HAP-1 (cell line): Measurements from ENCODE around the gene KAZN.

Experiments used
- DNase-seq, 2 experiments: peaks; one replicate each; pipeline ENCODE4 v3.0.0-alpha.2; 2016 to 2020; ENCODE audit warnings: low spot score in 2 of 2
- H3K27me3 ChIP-seq: fragments of 250-450 bp; sonication (Bioruptor Pico); 2 replicates; pipeline ENCODE4 v1.5.1; 2020; ENCODE audit warnings: low read depth, mild to moderate bottlenecking, moderate library complexity
- H3K36me3 ChIP-seq: fragments of 250-450 bp; sonication (Bioruptor Pico); replicated peaks from 2 replicates; pipeline ENCODE4 v1.5.1; 2020; ENCODE audit warnings: mild to moderate bottlenecking
- H3K4me1 ChIP-seq: fragments of 250-450 bp; sonication (Bioruptor Pico); 2 replicates; pipeline ENCODE4 v1.5.1; 2020; ENCODE audit warnings: mild to moderate bottlenecking
- H3K4me3 ChIP-seq: fragments of 250-450 bp; sonication (Bioruptor Pico); 2 replicates; pipeline ENCODE4 v1.5.1; 2020; ENCODE audit warnings: mild to moderate bottlenecking, moderate library complexity
- H3K9me3 ChIP-seq: fragments of 250-450 bp; sonication (Bioruptor Pico); 2 replicates; pipeline ENCODE4 v1.5.1; 2020; ENCODE audit warnings: mild to moderate bottlenecking, moderate library complexity
- in situ Hi-C: fragments of 300-500 bp; cut with MboI; formaldehyde crosslinking; loops from 3 replicates; pipeline ENCODE4 v1.14.3; 2020; ENCODE audit warnings: low sequenced_read_pairs, inconsistent platforms, mixed read lengths

KAZN gene

DNA sequence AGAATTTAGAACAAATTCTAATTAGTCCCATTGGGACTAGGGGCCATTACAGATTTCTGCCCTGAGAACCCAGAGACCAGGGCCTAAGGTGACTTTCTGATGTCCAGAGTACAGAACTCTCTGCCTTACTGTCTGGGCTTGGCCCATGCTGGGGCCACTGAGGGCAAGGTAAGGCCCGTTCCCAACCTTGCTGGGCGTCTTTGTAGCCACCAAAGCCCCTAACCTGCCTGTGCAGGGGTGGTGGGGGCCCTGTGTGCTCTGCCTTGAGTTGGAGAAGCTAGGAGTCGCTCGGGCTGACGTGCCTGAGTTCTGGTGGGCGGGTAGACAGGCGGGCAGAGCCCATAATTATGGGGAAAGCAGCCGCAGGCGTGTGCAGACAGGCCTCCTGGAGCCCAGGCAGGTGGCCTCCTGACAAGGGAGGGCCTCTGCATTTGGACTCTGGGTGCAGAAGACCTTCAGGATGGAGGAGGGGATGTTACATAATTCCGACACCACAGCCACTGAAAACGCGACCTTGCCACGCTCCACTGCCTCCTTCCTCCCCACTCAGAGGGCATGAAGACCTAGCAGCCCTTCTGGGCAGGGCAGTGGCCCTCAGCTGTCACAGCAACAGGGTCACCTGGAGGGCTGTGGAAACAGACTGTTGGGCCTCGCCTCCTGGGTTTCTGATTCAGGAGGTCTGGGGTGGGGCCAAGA is 315.1 kb downstream of the KAZN start:
- Histone ChIP-seq H3K9me3 (no peaks in the 10 kb centered on the region), H3K27me3 (no peaks in the 10 kb centered on the region), H3K36me3 (no peaks in the 10 kb centered on the region), H3K4me1 (no peaks in the 10 kb centered on the region), H3K4me3 (no peak overlapping the region)
- in situ Hi-C loops = no loop called here
- DNase-seq = no peak

DNA sequence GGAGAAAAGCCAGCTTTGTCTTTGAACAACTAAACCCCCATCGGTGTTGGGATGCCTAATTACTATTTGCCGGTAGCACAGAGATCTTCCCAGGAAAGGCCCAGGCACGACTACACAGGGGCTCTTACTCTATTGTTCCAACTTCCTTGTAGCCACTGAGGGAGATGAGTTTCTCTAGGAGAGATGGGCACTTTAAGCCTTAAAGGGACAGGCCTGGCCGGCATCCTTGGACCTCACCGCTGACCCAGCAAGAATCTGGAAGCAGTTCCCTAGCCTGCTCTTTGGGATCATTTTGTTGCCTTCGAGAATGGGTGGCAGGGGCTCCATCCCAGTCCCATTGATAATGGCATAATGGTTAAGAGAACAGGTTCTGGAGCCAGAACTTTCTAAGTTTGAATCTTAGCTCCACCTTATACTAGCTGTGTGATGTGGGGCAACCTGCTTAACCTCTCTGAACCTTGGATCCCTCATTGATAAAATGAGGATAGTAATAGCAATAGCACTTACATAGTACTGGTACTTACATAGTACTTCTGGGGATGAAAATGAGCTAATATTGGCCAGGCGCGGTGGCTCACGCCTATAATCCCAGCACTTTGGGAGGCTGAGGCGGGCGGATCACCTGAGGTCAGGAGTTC is 316.0 kb downstream of the KAZN start:
- no peaks in the 10 kb centered on the region for H3K4me1 ChIP-seq

DNA sequence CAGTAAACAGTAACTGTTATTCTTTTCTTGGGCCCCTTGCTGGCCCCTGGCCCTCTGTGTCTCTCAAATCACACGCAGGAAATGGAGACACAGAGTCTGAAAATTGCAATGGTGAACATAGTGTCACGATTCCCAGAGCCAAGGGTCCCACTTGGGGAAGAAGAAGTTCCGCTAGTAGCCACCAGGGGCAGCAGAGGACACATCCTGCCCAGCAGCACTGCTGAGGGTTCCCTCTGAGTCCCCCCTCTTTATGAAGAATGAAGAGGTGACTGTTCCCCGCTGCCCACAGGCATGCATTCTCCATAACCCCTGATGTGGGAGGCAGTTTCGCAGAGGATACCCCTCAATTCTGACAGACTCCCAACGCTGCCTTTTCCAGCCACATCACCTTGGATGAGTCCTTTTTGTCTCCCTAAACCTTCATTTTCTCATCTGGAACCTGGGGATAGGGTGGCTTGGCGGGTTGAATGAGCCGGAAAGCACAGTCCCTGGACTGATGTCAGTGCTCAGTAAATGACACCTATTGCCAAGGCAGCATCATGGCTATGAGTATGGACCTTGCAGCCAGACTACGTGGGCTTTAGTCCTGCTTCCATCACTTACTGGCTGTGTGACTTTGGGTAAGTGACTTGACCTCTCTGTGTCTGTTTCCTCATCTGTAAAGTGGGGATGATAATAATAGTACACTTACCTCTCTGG is 317.0 kb downstream of the KAZN start:
- no peak overlapping the region for H3K4me3 ChIP-seq
- H3K9me3 ChIP-seq = no peaks in the 10 kb centered on the region
- in situ Hi-C loops = no loop called here

More for the DNA sequence above, 316.0 kb downstream of the KAZN start:
- DNase-seq = no peak
- Histone ChIP-seq H3K4me3 (no peak overlapping the region), H3K9me3 (no peaks in the 10 kb centered on the region), H3K27me3 (no peaks in the 10 kb centered on the region), H3K36me3 (no peaks in the 10 kb centered on the region)
- in situ Hi-C loops = no loop called here

DNA sequence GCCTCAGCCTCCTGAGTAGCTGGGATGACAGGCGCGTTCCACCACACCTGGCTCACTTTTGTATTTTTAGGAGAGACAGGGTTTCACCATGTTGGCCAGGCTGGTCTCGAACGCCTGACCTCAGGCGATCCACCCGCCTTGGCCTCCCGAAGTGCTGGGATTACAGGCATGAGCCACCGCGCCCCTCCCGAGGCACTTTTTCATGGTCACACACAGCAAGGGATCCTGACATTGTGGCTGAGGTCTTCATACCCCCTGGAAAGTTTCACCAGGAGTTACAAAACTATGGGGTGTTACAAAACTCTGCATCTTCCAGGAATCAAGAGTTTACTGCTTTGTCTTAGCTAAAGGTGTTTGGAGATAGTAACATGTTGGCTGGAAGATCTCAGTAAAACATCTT is 320.8 kb downstream of the KAZN start:
- in situ Hi-C loops = no loop called here
- Histone ChIP-seq H3K4me1 (no peaks in the 10 kb centered on the region), H3K36me3 (no peaks in the 10 kb centered on the region), H3K4me3 (no peak overlapping the region), H3K27me3 (no peaks in the 10 kb centered on the region), H3K9me3 (no peaks in the 10 kb centered on the region)
- DNase-seq = no peak

More for the DNA sequence above, 317.0 kb downstream of the KAZN start:
- Histone ChIP-seq H3K36me3 (no peaks in the 10 kb centered on the region), H3K27me3 (no peaks in the 10 kb centered on the region), H3K4me1 (no peaks in the 10 kb centered on the region)
- peak in 1 of 2 experiments; percentile 75 for DNase-seq

DNA sequence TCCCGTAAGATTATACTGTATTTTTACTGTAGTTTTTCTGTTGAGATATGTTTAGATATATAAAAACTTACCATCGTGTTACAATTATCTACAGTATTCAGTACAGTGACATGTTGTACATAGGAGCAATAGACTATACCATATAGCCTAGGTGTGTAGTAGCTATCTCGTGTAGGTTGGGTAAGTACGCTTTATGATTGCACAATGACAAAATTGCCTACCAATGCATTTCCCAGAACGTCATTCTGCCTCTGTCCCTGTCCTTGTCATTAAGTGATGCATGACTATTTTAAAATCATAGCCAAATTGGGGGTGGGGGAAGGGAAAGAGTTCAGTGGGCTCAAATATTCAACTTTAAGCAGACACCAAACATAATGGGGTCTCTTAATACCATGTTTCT is 321.3 kb downstream of the KAZN start:
- in situ Hi-C loops = no loop called here
- Histone ChIP-seq H3K36me3 (no peaks in the 10 kb centered on the region), H3K4me3 (no peak overlapping the region), H3K4me1 (no peaks in the 10 kb centered on the region), H3K27me3 (no peaks in the 10 kb centered on the region), H3K9me3 (no peaks in the 10 kb centered on the region)
- DNase-seq = no peak

DNA sequence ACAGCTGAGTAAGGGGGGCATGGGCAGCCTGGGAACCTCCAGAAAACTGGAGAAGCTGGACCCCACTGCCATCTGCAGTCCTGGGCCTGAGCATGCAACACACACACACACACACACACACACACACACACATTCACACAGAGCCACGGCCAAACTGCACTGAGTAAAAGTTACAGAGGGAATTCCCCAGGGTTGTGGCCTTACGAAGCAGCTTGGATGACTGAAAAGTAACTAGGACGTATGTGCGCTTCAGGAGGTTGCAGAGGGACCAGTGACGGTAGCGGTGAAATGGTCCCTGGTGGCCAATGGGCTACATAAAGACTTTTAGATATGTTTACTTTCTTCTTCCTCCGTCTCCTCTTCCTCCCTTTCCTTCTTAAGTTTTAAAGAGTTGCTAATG is 322.6 kb downstream of the KAZN start:
- Histone ChIP-seq H3K36me3 (no peaks in the 10 kb centered on the region), H3K9me3 (no peaks in the 10 kb centered on the region), H3K4me3 (no peak overlapping the region), H3K4me1 (peaks cover 5% of the 10 kb centered on the region), H3K27me3 (no peaks in the 10 kb centered on the region)
- in situ Hi-C loops = no loop called here
- no peak for DNase-seq

DNA sequence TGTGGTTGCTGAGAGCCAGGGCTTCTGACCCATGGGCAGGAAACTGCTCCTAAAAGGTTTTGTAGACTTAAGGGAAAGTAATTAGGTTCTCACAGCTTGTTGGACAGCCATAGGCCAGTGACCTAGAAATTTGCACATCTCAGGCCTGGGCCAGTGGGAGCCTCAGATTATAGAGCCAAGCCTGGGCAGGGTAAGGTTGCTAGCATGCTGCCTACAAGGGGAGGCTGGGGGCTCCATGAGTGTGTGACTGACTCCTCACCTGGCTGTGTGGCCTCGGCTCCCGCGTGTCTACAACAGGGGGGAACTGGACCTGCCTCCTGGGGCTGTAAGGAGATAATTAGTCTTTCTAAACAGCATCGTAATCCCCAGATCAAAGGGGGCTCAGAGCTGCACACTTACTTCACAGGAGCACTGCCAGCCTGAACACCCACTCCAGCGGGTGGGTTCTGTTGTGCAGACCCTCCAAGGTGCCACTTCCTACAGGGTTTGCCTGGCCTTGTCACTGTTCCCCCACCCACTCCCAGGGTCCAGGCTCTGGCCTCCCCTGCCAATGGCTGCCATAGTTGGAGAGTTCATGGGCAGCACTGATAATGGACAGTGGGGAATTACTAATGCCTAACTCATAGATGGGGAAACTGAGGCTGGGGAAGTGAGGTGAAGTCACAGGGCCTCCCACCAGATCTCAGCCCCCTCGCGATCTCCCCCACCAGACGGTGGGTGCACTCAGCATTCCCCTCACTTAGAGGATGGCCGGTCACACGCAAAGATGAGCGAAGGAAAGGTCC is 324.6 kb downstream of the KAZN start:
- Histone ChIP-seq H3K4me3 (peak overlapping the region; percentile 20; the same call in 1 of the 2 replicates), H3K9me3 (no peaks in the 10 kb centered on the region), H3K27me3 (no peaks in the 10 kb centered on the region), H3K36me3 (no peaks in the 10 kb centered on the region), H3K4me1 (peaks cover 5% of the 10 kb centered on the region)
- in situ Hi-C loops = no loop called here
- DNase-seq = no peak

DNA sequence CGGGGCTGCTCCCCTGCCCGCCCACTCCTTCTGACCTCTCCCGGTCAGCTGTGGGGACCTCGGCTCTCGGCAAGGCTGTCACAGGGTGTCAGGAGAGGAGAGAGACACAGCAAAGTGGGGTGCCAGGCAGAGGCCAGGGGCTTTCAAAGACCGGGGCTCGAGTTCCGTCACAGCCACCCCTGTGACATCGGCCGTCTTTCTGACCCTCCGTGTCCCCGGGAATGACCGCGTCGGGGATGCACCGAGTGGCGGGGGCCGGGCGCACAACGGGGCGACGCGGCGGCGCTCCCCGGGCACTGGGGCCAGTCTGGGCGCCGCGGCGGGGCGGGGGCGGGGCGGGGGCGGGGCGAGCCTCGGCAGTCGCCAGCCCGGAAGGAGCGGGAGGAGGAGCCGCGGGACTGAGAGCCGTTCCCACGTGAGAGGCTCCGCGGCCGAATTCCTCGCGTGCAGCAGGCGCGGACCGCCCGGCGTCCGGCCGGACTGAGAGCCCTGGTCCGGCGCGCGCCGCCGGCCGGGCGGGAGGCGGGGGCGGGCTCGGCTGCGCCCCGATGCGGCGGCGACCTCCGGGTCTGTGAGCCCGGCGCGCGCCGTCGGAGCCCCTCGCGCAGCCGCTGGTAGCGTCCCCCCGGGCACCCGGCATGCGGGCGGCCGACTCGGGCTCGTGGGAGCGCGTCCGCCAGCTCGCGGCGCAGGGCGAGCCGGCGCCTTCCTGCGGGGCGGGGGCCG is 325.4 kb downstream of the KAZN start:
- Histone ChIP-seq H3K27me3 (no peaks in the 10 kb centered on the region), H3K4me1 (peaks cover 5% of the 10 kb centered on the region), H3K36me3 (no peaks in the 10 kb centered on the region), H3K4me3 (peak overlapping the region; percentile 20), H3K9me3 (no peaks in the 10 kb centered on the region)
- in situ Hi-C loops = no loop called here
- peak in 1 of 2 experiments; percentile 71 for DNase-seq

DNA sequence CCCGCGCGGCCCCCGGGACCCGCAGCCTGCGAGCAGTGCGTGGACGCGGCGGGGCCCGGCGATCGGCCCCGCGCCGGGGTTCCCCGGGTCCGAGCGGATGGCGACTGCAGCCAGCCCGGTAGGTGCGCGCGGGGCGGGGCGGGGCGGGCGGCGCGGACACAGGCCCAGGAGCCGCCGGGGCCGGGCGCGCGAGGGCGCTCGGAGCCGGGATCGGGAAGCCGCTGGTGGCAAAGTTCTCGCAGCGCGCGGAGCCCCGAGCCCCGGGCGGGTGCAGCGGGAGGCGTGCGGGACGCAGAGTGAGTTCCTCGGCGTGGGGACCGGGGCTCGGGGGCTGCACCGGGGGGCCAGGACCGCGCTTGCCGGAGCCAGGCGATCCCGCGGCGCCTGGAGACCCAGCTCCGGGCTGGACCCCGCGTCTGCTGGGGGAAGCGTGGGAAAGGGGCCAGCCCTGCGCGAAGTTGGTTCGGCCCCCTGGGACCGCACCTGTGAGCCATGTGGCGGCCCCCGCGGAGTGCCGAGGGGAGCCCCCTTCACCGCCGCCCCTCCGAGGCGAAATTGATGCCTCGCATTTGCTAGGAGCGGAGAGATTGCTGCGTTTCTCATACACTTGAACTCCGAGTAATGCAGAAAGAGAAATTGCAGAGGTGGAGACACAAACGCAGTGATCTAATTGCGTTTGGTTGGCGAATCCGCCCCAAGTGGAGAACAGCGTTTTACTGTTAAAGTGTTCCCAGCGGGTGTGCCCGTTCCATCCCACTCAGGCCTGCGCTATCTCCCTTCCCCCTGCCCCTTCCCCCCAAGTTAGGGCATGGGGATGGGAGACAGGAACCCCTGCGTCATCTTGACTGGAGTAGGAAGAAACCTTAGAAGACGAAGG is 326.2 kb downstream of the KAZN start:
- Histone ChIP-seq H3K36me3 (no peaks in the 10 kb centered on the region), H3K4me1 (peaks cover 5% of the 10 kb centered on the region), H3K4me3 (peak overlapping the region; percentile 52), H3K27me3 (no peaks in the 10 kb centered on the region), H3K9me3 (no peaks in the 10 kb centered on the region)
- DNase-seq = peak in 1 of 2 experiments; percentile 54
- in situ Hi-C loops = no loop called here

DNA sequence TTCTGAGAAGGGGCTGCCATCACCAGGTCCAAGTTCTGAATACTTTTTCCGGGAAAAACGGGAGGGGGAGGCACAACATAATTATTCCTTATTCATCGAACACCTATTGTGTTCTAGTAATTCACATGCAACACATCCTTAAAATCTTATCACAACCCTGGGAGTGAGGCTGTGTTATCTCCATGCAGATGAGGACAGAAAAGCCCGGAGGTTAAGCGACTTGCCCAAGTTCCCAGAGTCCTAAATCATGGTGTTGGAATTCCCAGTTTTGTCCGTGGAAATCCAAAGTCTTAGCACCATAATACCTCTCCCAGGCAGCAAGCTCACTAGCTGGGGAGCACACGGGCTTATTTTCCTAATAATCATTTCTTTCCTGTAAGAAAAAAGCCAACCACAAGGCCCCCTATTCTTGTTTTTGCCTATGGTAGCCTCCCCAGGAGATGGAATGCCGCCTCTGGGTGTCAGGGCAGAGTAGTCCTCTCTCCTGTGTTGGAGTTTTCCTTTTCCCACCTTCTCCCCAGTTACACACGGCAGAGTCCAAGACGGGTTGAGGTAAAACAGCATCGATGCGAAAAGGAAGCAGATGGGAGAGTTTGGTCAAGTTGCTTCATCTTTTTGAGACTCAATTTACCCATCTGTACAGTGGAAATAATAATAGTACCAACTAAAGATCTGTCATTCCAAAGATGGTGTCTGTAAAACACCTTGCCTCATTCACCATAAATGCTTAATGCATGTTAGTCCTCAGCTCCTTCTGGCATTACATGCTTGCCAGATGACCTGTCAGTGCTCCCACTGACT is 327.1 kb downstream of the KAZN start:
- DNase-seq = no peak
- in situ Hi-C loops = no loop called here
- no peaks in the 10 kb centered on the region for H3K27me3 ChIP-seq
- no peaks in the 10 kb centered on the region for H3K9me3 ChIP-seq
- no peaks in the 10 kb centered on the region for H3K36me3 ChIP-seq
- peaks cover 5% of the 10 kb centered on the region for H3K4me1 ChIP-seq
- peak overlapping the region; percentile 52 for H3K4me3 ChIP-seq

DNA sequence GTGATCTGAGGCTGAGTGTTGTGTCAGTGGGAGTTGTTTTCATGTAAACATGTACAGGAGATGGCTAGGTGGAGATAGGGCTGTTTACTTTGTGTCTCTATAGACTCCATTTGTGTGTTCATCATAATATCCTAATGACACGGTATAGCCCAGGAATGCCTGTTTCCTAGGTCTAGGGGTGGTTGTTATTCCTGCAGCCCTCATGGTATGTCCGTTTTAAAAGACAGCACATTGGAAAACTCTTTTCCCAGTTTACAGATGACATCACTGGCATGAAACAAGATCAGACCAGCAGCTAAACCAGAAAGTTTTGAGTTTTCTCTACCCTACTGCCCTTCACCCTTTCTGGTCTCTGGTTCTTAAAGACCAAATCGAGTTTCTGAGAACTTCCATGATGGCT is 327.7 kb downstream of the KAZN start:
- Histone ChIP-seq H3K4me1 (peaks cover 5% of the 10 kb centered on the region), H3K36me3 (no peaks in the 10 kb centered on the region), H3K27me3 (no peaks in the 10 kb centered on the region), H3K4me3 (no peak overlapping the region), H3K9me3 (no peaks in the 10 kb centered on the region)
- in situ Hi-C loops = no loop called here
- DNase-seq = no peak
